Activated T-cell treated with anti-CD3 and anti-CD28 coated beads, Interleukin-2, amount 50 U/mL, for 4 hours (primary cell): ENCODE results near the gene TRAK1. TPM values are rescaled to one million over a fixed set of nuclear protein-coding genes. Genes with fewer than 3 reads are reported as not detected.

Source experiments
- ATAC-seq, 2 donors: fragments of 200-7000 bp; cut with Tn5 transposase; one replicate each; pipeline ENCODE4 v1.10.0; 2021
- DNase-seq: peaks from one replicate; pipeline ENCODE4 v3.0.0-alpha.2; 2020
- H3K27me3 Mint-ChIP-seq: one replicate; pipeline ENCODE4 v1.8.0; 2021; ENCODE audit warnings: low read depth, mixed read lengths
- H3K36me3 Mint-ChIP-seq: one replicate; pipeline ENCODE4 v1.8.0; 2022; ENCODE audit warnings: mixed read lengths; ENCODE audit not compliant: insufficient read depth
- H3K4me1 Mint-ChIP-seq: one replicate; pipeline ENCODE4 v1.8.0; 2021; ENCODE audit warnings: low read depth, mixed read lengths
- H3K4me3 Mint-ChIP-seq: one replicate; pipeline ENCODE4 v1.8.0; 2021; ENCODE audit warnings: mild to moderate bottlenecking, moderate library complexity, mixed read lengths
- H3K9me3 Mint-ChIP-seq: one replicate; pipeline ENCODE4 v1.8.0; 2021; ENCODE audit warnings: mixed read lengths
- total RNA-seq, 3 donors: library from RNA; stranded (reverse); gene quantifications; one replicate each; pipeline ENCODE4 v1.2.1, GENCODE V29; 2021

Gene TRAK1
- total RNA-seq, 3 donors from 2014 or later, result 17.2 to 22.3 (median 22.2) TPM

- H3K4me3 Mint-ChIP-seq, result no peak overlapping the region
- DNase-seq (no peak), ATAC-seq (peak; percentile 35 to 57)
- no peaks in the 10 kb centered on the region for H3K9me3 Mint-ChIP-seq
- peaks cover 6% of the 10 kb centered on the region for H3K36me3 Mint-ChIP-seq
- H3K4me1 Mint-ChIP-seq, result peaks cover 18% of the 10 kb centered on the region
- no peaks in the 10 kb centered on the region for H3K27me3 Mint-ChIP-seq
Observed at GRCh38 chr3:42118762-42119361, 27.7 kb downstream of the TRAK1 start.

DNA sequence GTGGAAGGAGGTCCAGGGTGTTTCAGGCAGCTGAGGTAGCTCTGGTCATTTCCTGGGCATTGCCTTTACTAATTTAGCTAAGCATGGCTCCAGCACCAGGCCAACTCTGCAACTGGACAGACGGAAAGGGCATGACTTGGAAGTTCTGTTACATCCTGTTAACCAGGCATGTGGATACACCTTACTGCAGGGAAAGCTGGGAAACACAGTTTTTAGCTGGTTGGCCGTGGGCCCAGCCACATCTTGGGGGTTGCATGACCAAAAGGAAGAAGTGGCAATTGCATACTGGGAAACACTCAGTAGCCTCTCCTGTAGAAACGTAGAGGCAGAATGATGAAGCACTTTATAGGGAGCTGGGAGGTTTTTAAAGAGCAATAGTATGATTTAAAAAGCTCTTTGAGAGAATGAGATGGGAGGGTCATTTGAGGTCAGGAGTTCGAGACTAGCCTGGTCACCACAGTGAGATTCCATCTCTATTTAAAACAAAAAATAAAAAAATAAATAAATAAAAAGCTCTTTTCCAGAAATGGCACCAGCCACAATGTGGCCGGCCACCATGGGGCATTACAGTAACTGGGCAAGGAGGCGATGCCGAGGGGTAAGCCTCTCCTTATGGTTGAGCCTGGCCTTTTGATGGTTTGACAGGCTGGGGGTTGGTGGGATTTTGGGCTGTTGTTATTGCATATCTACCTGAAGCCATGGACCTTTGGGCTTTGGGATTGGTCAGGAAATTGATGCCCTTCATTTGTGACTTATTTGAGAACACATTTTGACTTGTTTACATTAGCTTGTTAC, 28.6 kb downstream of the TRAK1 start:
- no peak for ATAC-seq
- Mint-ChIP-seq H3K4me1 (peaks cover 18% of the 10 kb centered on the region), H3K27me3 (no peaks in the 10 kb centered on the region), H3K9me3 (no peaks in the 10 kb centered on the region), H3K4me3 (no peak overlapping the region), H3K36me3 (peaks cover 9% of the 10 kb centered on the region)
- no peak for DNase-seq

DNA sequence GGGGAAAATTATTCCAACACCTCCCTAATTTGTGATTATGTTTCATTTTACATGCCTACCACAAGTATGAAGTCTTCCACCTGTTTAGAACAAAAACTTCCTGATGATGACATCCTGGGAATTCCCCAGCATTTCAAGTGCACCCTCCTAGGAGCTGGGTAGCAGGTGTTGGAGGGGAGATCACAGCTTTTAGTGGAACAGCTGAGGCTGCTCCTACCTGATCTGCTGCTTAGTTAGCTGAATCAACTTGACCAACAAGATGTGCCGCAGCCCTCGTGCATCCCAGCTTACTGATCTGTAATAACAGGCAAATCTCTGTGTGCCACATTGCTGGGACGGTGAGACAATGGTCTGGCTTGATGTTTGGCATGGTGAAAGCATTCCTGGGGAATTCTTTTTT, 29.7 kb downstream of the TRAK1 start:
- DNase-seq (no peak), ATAC-seq (no peak)
- no peaks in the 10 kb centered on the region for H3K9me3 Mint-ChIP-seq
- no peak overlapping the region for H3K4me3 Mint-ChIP-seq
- H3K4me1 Mint-ChIP-seq, result peaks cover 18% of the 10 kb centered on the region
- H3K36me3 Mint-ChIP-seq, result peaks cover 15% of the 10 kb centered on the region
- no peaks in the 10 kb centered on the region for H3K27me3 Mint-ChIP-seq

DNA sequence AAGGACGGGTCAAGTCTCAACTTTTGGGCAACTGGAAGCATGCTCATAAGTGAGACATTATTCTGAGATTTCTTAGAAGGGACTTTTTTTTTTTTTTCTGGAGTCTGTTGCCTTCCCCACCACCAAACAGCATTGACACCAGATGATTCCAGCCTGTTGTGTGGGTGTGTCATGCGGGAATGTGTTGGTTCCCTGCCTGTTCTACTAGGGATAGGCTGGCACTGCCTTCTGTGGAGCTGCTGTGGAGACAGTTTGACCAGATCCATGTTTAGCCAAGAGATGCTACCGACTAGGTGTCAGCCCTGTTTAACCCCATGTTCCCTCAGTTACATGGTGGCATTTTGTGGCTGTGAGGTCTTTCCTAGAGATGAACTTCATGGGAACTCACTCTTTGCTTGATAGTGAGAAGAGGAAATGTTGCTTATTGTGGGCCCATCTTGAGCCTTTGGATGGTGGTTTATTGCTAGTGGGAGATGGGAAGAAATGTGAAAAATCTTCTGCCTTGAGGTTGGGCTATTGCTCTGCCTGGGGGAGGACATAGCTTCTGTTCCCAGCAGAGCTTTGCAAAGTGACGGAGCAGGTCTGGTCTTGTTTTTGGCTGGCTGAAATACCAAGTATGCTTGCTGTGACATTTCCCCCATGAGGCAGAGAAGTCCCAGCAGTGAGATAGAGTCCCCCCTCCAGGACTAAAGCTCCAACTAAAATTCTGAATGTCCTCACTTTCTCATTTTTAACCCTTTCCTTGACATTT, 31.3 kb downstream of the TRAK1 start:
- no peaks in the 10 kb centered on the region for H3K27me3 Mint-ChIP-seq
- H3K4me3 Mint-ChIP-seq, result no peak overlapping the region
- ATAC-seq (no peak), DNase-seq (no peak)
- H3K36me3 Mint-ChIP-seq, result peaks cover 15% of the 10 kb centered on the region
- peaks cover 18% of the 10 kb centered on the region for H3K4me1 Mint-ChIP-seq
- H3K9me3 Mint-ChIP-seq, result no peaks in the 10 kb centered on the region

- ATAC-seq (no peak), DNase-seq (no peak)
- Mint-ChIP-seq H3K9me3 (no peaks in the 10 kb centered on the region), H3K27me3 (no peaks in the 10 kb centered on the region), H3K36me3 (peaks cover 15% of the 10 kb centered on the region), H3K4me1 (peaks cover 18% of the 10 kb centered on the region), H3K4me3 (no peak overlapping the region)
Observed at GRCh38 chr3:42123012-42123581, 31.9 kb downstream of the TRAK1 start.

- DNase-seq (no peak), ATAC-seq (no peak)
- Mint-ChIP-seq H3K9me3 (no peaks in the 10 kb centered on the region), H3K36me3 (peaks cover 19% of the 10 kb centered on the region), H3K4me3 (no peak overlapping the region), H3K27me3 (no peaks in the 10 kb centered on the region), H3K4me1 (peaks cover 19% of the 10 kb centered on the region)
Observed at GRCh38 chr3:42123824-42124658, 32.9 kb downstream of the TRAK1 start.

DNA sequence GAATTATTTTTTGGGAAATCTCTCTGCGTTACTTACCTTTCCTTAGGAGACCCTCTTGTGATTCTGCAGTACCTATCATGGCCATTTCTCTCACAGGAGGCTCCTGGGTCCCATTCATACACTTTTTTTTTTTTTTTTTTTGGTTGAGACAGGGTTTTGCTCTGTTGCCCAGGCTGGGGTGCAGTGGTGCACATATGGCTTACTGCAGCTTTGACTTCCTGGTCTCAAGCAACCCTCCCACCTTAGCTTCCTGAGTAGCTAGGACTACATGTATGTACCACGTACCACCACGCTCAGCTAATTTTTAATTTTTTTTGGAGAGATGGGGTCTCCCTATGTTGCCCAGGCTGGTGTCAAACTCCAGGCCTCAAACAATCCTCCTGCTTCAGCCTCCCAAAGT, 36.1 kb downstream of the TRAK1 start:
- no peak overlapping the region for H3K4me3 Mint-ChIP-seq
- H3K36me3 Mint-ChIP-seq, result peaks cover 24% of the 10 kb centered on the region
- no peaks in the 10 kb centered on the region for H3K9me3 Mint-ChIP-seq
- no peak for ATAC-seq
- peaks cover 19% of the 10 kb centered on the region for H3K4me1 Mint-ChIP-seq
- H3K27me3 Mint-ChIP-seq, result no peaks in the 10 kb centered on the region
- no peak for DNase-seq

GRCh38 chr3:42128526-42128925, 37.4 kb downstream of the TRAK1 start:
- no peak overlapping the region for H3K4me3 Mint-ChIP-seq
- H3K4me1 Mint-ChIP-seq, result peaks cover 7% of the 10 kb centered on the region
- no peaks in the 10 kb centered on the region for H3K27me3 Mint-ChIP-seq
- DNase-seq (no peak), ATAC-seq (no peak)
- H3K36me3 Mint-ChIP-seq, result peaks cover 24% of the 10 kb centered on the region
- H3K9me3 Mint-ChIP-seq, result no peaks in the 10 kb centered on the region

DNA sequence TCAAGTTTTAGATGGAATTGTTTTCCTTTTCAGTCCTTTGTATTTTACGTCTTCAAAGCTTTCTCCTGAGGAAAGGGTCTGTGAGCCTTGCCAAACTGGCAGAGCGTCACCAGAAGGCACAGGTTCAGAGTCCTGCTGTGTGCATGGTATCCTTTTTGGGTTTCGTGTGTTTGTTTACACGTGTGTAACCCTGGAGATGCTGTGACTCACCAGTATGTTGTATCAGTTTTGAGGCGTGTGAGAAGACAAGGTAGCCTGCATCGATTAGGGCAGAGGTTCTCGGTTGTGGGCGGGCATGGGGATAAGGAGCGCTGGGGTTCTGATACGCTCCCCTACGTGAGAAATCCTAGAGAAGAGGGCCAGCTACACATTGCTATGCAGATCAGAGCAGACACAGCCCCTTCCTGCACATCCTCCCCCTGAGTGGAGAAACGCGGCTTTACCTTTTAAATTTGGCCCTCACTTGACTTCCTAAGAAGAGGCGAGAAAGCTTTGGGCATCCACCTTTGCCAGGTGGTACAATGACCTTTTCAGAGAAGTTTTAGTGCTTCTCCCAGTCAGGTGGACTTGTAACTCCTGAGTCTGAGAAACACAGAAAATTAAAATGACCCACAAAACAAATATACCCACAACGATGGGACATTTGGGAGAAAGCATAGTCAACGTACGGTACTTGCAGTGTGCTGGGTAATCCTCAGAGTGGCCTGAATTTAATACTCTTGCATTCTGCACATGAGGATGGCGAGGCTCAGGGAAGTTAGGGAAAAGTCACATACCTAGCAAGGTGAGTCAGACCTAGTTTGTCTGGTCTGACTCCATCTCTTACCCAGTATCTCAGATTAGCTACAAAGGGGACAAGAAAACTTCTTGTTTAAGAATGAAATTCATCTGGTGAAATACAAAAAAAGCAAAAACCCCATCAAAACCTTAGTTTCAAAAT, 38.1 kb downstream of the TRAK1 start:
- peaks cover 24% of the 10 kb centered on the region for H3K36me3 Mint-ChIP-seq
- ATAC-seq (no peak), DNase-seq (no peak)
- no peaks in the 10 kb centered on the region for H3K27me3 Mint-ChIP-seq
- peaks cover 5% of the 10 kb centered on the region for H3K4me1 Mint-ChIP-seq
- H3K9me3 Mint-ChIP-seq, result no peaks in the 10 kb centered on the region
- no peak overlapping the region for H3K4me3 Mint-ChIP-seq

- Mint-ChIP-seq H3K9me3 (no peaks in the 10 kb centered on the region), H3K36me3 (peaks cover 18% of the 10 kb centered on the region), H3K27me3 (no peaks in the 10 kb centered on the region), H3K4me3 (no peak overlapping the region), H3K4me1 (peaks cover 5% of the 10 kb centered on the region)
- ATAC-seq (no peak), DNase-seq (no peak)
Observed at GRCh38 chr3:42130007-42130328, 38.8 kb downstream of the TRAK1 start.

GRCh38 chr3:42130329-42131070, 39.3 kb downstream of the TRAK1 start:
- H3K4me3 Mint-ChIP-seq, result no peak overlapping the region

DNA sequence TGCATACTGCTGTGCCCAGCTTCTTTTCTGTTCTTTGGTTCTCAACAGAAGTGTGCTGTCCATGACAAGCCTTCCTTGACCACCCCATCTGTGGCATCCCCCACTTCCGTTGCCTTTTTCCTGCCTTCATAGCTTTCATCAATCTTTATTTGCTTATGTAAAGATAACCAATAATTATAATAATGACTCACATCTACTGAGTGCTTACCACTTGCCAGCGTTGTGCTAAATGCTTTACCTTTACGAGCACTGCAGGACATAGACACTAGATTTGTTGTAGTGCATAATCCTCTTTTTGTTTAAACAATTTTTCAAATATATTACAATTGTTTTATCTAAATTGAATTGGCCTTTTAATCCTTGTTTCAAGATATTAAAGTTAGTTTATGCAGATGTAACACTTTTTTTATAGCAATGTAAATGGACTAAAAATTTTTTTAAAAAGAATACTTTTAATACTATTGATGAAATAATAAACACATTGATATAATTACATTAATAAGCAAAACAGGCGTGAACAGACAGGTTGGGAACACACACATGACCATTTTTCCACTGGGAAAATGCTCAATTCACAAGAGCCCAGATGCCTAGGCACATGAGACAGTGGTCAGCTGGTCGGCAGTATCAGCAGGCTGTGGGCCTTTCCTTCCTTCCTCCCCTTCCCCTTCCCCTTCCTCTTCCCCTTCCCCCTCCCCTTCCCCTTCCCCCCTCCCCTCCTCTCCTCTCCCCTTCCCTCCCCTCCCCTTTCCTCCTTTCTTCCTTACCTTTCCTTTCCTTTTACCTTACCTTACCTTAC, 42.5 kb downstream of the TRAK1 start:
- Mint-ChIP-seq H3K27me3 (no peaks in the 10 kb centered on the region), H3K36me3 (peaks cover 18% of the 10 kb centered on the region), H3K9me3 (no peaks in the 10 kb centered on the region), H3K4me1 (peaks cover 3% of the 10 kb centered on the region), H3K4me3 (no peak overlapping the region)
- DNase-seq (no peak), ATAC-seq (no peak)

More at GRCh38 chr3:42130329-42131070, 39.3 kb downstream of the TRAK1 start:
- Mint-ChIP-seq H3K9me3 (no peaks in the 10 kb centered on the region), H3K36me3 (peaks cover 17% of the 10 kb centered on the region), H3K27me3 (no peaks in the 10 kb centered on the region), H3K4me1 (peaks cover 5% of the 10 kb centered on the region)
- ATAC-seq (no peak), DNase-seq (no peak)
